Measurements from ENCODE around the gene GPC6.

DNA sequence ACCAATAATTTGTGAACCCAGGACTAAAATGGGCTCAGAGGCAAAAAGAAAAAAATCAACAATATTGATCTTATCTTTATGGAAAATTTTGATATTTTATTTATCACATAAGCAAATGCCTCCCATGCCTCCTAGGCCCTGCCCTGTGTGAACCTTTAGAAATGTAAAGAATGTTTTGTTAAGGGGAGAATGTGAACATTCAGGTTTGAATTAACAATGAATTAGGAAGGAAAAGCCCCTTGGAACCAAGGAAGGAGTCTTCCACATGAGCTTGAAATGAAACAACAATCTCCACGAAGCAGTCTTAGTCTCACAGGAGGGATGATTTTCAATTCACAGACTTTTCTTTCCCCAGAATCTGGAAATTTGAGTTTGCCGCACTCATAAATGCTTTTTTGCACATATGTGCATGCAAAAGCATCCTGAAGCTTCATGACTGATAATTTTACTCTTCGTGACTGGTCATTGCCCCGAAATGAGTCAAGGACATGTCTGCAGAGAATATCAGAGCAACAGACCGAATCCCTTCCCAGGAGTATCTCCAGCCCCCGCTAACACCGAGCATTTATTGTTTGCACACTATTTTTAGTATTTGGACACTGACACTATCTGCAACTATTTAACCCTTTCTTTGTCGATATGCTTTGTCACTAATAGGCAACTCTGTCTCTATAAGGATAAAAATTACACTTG is 1117.7 kb downstream of the GPC6 start:
- TF ChIP-seq, protein P1, sequence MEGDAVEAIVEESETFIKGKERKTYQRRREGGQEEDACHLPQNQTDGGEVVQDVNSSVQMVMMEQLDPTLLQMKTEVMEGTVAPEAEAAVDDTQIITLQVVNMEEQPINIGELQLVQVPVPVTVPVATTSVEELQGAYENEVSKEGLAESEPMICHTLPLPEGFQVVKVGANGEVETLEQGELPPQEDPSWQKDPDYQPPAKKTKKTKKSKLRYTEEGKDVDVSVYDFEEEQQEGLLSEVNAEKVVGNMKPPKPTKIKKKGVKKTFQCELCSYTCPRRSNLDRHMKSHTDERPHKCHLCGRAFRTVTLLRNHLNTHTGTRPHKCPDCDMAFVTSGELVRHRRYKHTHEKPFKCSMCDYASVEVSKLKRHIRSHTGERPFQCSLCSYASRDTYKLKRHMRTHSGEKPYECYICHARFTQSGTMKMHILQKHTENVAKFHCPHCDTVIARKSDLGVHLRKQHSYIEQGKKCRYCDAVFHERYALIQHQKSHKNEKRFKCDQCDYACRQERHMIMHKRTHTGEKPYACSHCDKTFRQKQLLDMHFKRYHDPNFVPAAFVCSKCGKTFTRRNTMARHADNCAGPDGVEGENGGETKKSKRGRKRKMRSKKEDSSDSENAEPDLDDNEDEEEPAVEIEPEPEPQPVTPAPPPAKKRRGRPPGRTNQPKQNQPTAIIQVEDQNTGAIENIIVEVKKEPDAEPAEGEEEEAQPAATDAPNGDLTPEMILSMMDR (IDR thresholded peaks at IDR 0.05; ENCODE audit: insufficient read depth, low read length): no peak
- TF ChIP-seq POLR2AphosphoS5 (IDR thresholded peaks at IDR 0.05; ENCODE audit: low read depth) (no peak), GABPA (IDR thresholded peaks at IDR 0.05; ENCODE audit: low read depth) (no peak)
- TF ChIP-seq, protein P2, sequence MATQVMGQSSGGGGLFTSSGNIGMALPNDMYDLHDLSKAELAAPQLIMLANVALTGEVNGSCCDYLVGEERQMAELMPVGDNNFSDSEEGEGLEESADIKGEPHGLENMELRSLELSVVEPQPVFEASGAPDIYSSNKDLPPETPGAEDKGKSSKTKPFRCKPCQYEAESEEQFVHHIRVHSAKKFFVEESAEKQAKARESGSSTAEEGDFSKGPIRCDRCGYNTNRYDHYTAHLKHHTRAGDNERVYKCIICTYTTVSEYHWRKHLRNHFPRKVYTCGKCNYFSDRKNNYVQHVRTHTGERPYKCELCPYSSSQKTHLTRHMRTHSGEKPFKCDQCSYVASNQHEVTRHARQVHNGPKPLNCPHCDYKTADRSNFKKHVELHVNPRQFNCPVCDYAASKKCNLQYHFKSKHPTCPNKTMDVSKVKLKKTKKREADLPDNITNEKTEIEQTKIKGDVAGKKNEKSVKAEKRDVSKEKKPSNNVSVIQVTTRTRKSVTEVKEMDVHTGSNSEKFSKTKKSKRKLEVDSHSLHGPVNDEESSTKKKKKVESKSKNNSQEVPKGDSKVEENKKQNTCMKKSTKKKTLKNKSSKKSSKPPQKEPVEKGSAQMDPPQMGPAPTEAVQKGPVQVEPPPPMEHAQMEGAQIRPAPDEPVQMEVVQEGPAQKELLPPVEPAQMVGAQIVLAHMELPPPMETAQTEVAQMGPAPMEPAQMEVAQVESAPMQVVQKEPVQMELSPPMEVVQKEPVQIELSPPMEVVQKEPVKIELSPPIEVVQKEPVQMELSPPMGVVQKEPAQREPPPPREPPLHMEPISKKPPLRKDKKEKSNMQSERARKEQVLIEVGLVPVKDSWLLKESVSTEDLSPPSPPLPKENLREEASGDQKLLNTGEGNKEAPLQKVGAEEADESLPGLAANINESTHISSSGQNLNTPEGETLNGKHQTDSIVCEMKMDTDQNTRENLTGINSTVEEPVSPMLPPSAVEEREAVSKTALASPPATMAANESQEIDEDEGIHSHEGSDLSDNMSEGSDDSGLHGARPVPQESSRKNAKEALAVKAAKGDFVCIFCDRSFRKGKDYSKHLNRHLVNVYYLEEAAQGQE (IDR thresholded peaks at IDR 0.05; ENCODE audit: insufficient replicate concordance, low read depth): no peak

Measured in HL-60 (cell line).